ENCODE measurements around the gene CACNG7. TPM values are rescaled to one million over a fixed set of nuclear protein-coding genes. Genes with fewer than 3 reads are reported as not detected.

Gene CACNG7
- total RNA-seq, 1 experiment from 2014 or later = 22.7 TPM

DNA sequence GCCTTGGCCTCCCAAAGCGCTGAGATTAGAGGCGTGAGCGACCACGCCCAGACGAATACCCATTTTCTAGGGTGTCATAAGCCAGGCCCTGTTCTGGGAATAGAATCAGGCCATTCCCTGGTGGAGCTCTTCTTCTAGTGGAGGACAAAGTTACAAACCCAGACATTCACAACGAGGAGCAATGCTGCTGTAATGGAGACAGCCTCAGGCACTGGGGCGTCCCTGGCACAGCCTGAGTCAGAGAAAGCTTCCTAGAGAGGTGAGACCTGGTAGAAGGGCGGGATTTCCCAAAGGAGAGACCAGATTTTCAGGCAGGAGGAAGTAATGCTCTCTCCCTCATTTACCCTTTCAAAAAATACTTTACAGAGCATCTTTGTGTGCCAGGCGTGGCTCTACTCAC lies 14.4 kb upstream of the CACNG7 start:
- Histone ChIP-seq H3K9ac (ENCODE audit: extremely low read depth, insufficient read length, low read length) (no peak overlapping the region), H3T11ph (ENCODE audit: low read length) (no peak overlapping the region), H3K56ac (ENCODE audit: insufficient read length, low read depth, low read length) (no peak overlapping the region), H3K18ac (ENCODE audit: insufficient read length, low read depth, low read length) (no peak overlapping the region), H3K79me2 (ENCODE audit: insufficient read depth, low read length) (no peaks in the 10 kb centered on the region), H4K5ac (ENCODE audit: insufficient read length, low read depth, low read length) (no peak overlapping the region), H3K4me2 (ENCODE audit: insufficient read depth, insufficient read length, low read length) (no peak overlapping the region), H2AK5ac (ENCODE audit: insufficient read length, low read length) (no peak overlapping the region), H2BK20ac (ENCODE audit: low read depth, low read length, poor library complexity, severe bottlenecking) (no peak overlapping the region), H2BK120ac (ENCODE audit: low read depth, low read length, poor library complexity, severe bottlenecking) (no peak overlapping the region), H3K9me3 (ENCODE audit: control insufficient read depth, low read depth, low read length) (no peaks in the 10 kb centered on the region), H4K20me1 (ENCODE audit: control insufficient read depth, insufficient read depth, insufficient read length) (no peaks in the 10 kb centered on the region), H3K79me1 (ENCODE audit: insufficient read depth, low read depth, low read length, poor library complexity, severe bottlenecking) (no peaks in the 10 kb centered on the region), H2BK5ac (ENCODE audit: insufficient read length, low read length) (no peak overlapping the region), H2BK12ac (ENCODE audit: insufficient read length, low read depth, low read length) (no peak overlapping the region), H4K91ac (ENCODE audit: insufficient read length, low read depth, low read length) (no peak overlapping the region), H3K23me2 (ENCODE audit: insufficient read length, low read depth, low read length, poor library complexity, severe bottlenecking) (peaks cover 6% of the 10 kb centered on the region), H3K27me3 (ENCODE audit: insufficient read depth, low read length) (no peaks in the 10 kb centered on the region), H2BK15ac (ENCODE audit: low read depth, low read length) (no peak overlapping the region), H4K8ac (replicated peaks; ENCODE audit: insufficient read length, low read depth, low read length) (no peak overlapping the region), H3K14ac (ENCODE audit: insufficient read depth, low read length) (no peak overlapping the region), H3K4me1 (ENCODE audit: insufficient read depth, low read length) (0 out of 2 replicates have a peak, but pooled peaks cover 3% of the 10 kb centered on the region), H2AFZ (ENCODE audit: low read length) (no peak overlapping the region), H3K27ac (ENCODE audit: insufficient read length, low read depth, low read length) (no peak overlapping the region), H3K4ac (ENCODE audit: low read depth, low read length) (no peak overlapping the region), H3K23ac (ENCODE audit: insufficient read length, low read depth, low read length) (no peak overlapping the region)
- peaks cover 3 to 7% (median 4%) of the 10 kb centered on the region in 3 experiments; a peak in 4 of 7 replicates for H3K36me3 Mint-ChIP-seq (ENCODE audit: insufficient read depth in 1 of 3, low read depth in 3 of 3)
- no CpG with 5 or more reads among the region's 9 CpGs for WGBS (ENCODE audit: extremely low coverage, insufficient read length, low lambda C conversion rate)
- H3K27me3 Mint-ChIP-seq (ENCODE audit: low read depth) = peaks cover 12% of the 10 kb centered on the region
- H3K9me3 Mint-ChIP-seq = no peaks in the 10 kb centered on the region; a peak in 1 of 5 replicates
- H3K4me1 Mint-ChIP-seq = peaks cover 38 to 60% of the 10 kb centered on the region in 2 experiments
- H3K4me3 Mint-ChIP-seq = no peak overlapping the region
- TF ChIP-seq, protein P1, sequence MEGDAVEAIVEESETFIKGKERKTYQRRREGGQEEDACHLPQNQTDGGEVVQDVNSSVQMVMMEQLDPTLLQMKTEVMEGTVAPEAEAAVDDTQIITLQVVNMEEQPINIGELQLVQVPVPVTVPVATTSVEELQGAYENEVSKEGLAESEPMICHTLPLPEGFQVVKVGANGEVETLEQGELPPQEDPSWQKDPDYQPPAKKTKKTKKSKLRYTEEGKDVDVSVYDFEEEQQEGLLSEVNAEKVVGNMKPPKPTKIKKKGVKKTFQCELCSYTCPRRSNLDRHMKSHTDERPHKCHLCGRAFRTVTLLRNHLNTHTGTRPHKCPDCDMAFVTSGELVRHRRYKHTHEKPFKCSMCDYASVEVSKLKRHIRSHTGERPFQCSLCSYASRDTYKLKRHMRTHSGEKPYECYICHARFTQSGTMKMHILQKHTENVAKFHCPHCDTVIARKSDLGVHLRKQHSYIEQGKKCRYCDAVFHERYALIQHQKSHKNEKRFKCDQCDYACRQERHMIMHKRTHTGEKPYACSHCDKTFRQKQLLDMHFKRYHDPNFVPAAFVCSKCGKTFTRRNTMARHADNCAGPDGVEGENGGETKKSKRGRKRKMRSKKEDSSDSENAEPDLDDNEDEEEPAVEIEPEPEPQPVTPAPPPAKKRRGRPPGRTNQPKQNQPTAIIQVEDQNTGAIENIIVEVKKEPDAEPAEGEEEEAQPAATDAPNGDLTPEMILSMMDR (conservative IDR thresholded peaks at IDR 0.05) = no peak
- DNase-seq = no peak
- H3K27ac Mint-ChIP-seq = peak overlapping the region in 1 of 3 experiments; percentile 14; a peak in 1 of 7 replicates
